HepG2 (cell line): Measurements from ENCODE around the gene NHERF2. TPM values are rescaled to one million over a fixed set of nuclear protein-coding genes. Genes with fewer than 3 reads are reported as not detected.

ENCODE experiments used
- KAT2B ChIP-seq: fragments of 150-350 bp; IDR thresholded peaks from 2 replicates; pipeline ENCODE4 v1.6.1; 2014; ENCODE audit warnings: low read depth, low read length, borderline replicate concordance
- MTA3 ChIP-seq: sonication (generic); formaldehyde crosslinking; IDR thresholded peaks from 2 replicates; pipeline ENCODE4 v1.4.0; 2020; ENCODE audit warnings: missing genetic modification reagents
- NFATC3 ChIP-seq: sonication (generic); formaldehyde crosslinking; IDR thresholded peaks from 2 replicates; pipeline ENCODE4 v1.5.1; 2020; ENCODE audit warnings: mild to moderate bottlenecking, missing genetic modification reagents
- SRY ChIP-seq: sonication (generic); formaldehyde crosslinking; IDR thresholded peaks from 2 replicates; pipeline ENCODE4 v1.8.0; 2022; ENCODE audit warnings: mild to moderate bottlenecking, missing genetic modification reagents
- ZKSCAN8 ChIP-seq: IDR thresholded peaks from 2 replicates; pipeline ENCODE4 v1.6.1; 2016; ENCODE audit warnings: borderline replicate concordance, missing genetic modification reagents, missing compliant biosample characterization
- ZNF501 ChIP-seq: sonication (generic); formaldehyde crosslinking; IDR thresholded peaks from 2 replicates; pipeline ENCODE4 v1.5.1; 2020; ENCODE audit warnings: mild to moderate bottlenecking, moderate library complexity, missing genetic modification reagents
- ZNF530 ChIP-seq: sonication (generic); formaldehyde crosslinking; IDR thresholded peaks from 2 replicates; pipeline ENCODE4 v1.5.0; 2020; ENCODE audit warnings: low read depth, mild to moderate bottlenecking, missing genetic modification reagents
- ZNF883 ChIP-seq: sonication (generic); formaldehyde crosslinking; IDR thresholded peaks from 2 replicates; pipeline ENCODE4 v1.5.1; 2020; ENCODE audit warnings: mild to moderate bottlenecking, missing genetic modification reagents; ENCODE audit errors: not compliant biosample characterization
- polyA plus RNA-seq, 8 experiments: library from polyadenylated mRNA; depleted of rRNA in 3 of 8; stranded (reverse) in 7 of 8; unstranded in 1 of 8; fragments of >200 nt; fragmentation: Illumina TruSeq in 4 of 8; extraction: Trizol in 4 of 8; gene quantifications; 2 replicates each; pipeline versions ENCODE4 v1.2.1 to v1.2.3, GENCODE V29; 2011 to 2016; ENCODE audit warnings: low read depth in 4 of 8, missing spikeins in 1 of 8, mixed read lengths in 1 of 8; ENCODE audit not compliant: insufficient read depth in 1 of 8
- total RNA-seq, 5 experiments: library from RNA; depleted of rRNA; stranded (reverse); fragments of >200 nt; fragmentation: Illumina TruSeq; extraction: Trizol; gene quantifications; 2 replicates each; pipeline ENCODE4 v1.2.3, GENCODE V29; 2016; ENCODE audit warnings: low read depth in 1 of 5
- TF ChIP-seq, protein P1 (sequence below): sonication (generic); formaldehyde crosslinking; IDR thresholded peaks from one replicate; pipeline ENCODE4 v1.5.1; 2020; ENCODE audit warnings: mild to moderate bottlenecking, missing genetic modification reagents; ENCODE audit errors: not compliant biosample characterization
- TF ChIP-seq, protein P2 (sequence below): sonication (generic); formaldehyde crosslinking; IDR thresholded peaks from 2 replicates; pipeline ENCODE4 v1.4.0; 2020; ENCODE audit warnings: low read depth, mild to moderate bottlenecking, missing genetic modification reagents
- TF ChIP-seq, protein P3 (sequence below): sonication (generic); IDR thresholded peaks from 2 replicates; pipeline ENCODE4 v1.6.1; 2016; ENCODE audit warnings: low read depth, borderline replicate concordance
- TF ChIP-seq, protein P4 (sequence below): sonication (generic); formaldehyde crosslinking; IDR thresholded peaks from 2 replicates; pipeline ENCODE4 v1.4.0; 2020; ENCODE audit warnings: missing genetic modification reagents

NHERF2 gene
- total and polyA plus RNA-seq, 2 of the 13 experiments (the other 11 are each of a cell fraction or from before 2014, with no cell fraction given) = 23.7 to 39.3 TPM

DNA sequence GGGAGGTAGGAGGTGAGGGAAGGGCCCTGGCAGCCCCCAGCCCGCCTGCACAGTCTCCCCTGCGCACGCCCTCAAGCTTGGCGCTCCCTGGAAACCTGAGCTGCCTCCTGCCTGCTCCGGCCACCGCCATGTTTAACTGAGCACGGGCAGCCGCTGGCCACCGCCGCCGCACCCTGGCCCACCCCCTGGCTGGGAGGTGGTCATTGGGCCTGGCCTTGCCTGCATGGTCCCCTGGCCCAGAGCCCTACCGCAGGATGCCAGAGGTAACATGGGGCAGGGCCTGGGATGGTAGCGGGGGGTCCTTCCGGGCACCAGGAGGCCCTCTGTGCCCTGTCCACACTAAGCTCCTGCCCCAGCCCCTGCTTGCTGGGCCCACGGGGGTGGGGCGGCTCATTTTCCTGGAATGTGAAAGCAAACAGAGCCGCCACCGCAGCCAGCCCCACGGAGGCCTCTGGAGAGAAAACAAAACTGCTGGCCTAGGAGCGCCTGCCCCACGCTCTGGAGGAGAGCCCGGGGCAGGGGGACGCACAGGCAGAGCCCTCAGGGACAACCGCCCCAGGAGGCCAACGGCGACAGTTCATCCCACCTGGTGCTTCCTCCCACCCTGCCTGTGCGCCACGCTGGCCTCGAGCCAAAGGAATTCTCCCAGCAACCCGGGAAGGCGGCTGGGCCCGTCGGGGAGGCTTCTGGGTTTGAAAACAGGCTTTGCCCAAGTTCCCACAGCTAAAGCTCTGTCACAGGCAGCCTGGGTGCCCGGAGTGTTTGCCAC, 8.9 kb downstream of the NHERF2 start (continued):
- TF ChIP-seq, protein P1, sequence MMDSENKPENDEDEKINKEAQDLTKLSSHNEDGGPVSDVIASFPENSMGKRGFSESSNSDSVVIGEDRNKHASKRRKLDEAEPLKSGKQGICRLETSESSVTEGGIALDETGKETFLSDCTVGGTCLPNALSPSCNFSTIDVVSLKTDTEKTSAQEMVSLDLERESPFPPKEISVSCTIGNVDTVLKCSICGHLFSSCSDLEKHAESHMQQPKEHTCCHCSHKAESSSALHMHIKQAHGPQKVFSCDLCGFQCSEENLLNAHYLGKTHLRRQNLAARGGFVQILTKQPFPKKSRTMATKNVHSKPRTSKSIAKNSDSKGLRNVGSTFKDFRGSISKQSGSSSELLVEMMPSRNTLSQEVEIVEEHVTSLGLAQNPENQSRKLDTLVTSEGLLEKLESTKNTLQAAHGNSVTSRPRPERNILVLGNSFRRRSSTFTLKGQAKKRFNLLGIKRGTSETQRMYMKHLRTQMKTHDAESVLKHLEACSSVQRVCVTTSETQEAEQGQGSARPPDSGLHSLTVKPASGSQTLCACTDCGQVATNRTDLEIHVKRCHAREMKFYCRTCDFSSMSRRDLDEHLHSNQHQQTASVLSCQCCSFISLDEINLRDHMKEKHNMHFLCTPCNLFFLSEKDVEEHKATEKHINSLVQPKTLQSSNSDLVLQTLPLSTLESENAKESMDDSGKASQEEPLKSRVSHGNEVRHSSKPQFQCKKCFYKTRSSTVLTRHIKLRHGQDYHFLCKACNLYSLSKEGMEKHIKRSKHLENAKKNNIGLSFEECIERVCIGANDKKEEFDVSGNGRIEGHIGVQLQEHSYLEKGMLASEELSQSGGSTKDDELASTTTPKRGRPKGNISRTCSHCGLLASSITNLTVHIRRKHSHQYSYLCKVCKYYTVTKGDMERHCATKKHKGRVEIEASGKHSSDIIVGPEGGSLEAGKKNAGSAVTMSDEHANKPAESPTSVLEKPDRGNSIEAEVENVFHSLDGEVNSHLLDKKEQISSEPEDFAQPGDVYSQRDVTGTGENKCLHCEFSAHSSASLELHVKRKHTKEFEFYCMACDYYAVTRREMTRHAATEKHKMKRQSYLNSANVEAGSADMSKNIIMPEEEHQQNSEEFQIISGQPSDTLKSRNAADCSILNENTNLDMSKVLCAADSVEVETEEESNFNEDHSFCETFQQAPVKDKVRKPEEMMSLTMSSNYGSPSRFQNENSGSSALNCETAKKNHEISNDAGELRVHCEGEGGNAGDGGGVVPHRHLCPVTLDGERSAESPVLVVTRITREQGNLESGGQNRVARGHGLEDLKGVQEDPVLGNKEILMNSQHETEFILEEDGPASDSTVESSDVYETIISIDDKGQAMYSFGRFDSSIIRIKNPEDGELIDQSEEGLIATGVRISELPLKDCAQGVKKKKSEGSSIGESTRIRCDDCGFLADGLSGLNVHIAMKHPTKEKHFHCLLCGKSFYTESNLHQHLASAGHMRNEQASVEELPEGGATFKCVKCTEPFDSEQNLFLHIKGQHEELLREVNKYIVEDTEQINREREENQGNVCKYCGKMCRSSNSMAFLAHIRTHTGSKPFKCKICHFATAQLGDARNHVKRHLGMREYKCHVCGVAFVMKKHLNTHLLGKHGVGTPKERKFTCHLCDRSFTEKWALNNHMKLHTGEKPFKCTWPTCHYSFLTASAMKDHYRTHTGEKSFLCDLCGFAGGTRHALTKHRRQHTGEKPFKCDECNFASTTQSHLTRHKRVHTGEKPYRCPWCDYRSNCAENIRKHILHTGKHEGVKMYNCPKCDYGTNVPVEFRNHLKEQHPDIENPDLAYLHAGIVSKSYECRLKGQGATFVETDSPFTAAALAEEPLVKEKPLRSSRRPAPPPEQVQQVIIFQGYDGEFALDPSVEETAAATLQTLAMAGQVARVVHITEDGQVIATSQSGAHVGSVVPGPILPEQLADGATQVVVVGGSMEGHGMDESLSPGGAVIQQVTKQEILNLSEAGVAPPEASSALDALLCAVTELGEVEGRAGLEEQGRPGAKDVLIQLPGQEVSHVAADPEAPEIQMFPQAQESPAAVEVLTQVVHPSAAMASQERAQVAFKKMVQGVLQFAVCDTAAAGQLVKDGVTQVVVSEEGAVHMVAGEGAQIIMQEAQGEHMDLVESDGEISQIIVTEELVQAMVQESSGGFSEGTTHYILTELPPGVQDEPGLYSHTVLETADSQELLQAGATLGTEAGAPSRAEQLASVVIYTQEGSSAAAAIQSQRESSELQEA (CRISPR knock-in tag) = peak; percentile 60
- 0 out of 2 replicates have a peak, but pooled peaks have one; percentile 36 for TF ChIP-seq ZNF530 (CRISPR knock-in tag)
- no peak for TF ChIP-seq KAT2B
- TF ChIP-seq NFATC3 (CRISPR knock-in tag) = peak; percentile 20; the same call in 1 of the 2 replicates
- TF ChIP-seq, protein P2, sequence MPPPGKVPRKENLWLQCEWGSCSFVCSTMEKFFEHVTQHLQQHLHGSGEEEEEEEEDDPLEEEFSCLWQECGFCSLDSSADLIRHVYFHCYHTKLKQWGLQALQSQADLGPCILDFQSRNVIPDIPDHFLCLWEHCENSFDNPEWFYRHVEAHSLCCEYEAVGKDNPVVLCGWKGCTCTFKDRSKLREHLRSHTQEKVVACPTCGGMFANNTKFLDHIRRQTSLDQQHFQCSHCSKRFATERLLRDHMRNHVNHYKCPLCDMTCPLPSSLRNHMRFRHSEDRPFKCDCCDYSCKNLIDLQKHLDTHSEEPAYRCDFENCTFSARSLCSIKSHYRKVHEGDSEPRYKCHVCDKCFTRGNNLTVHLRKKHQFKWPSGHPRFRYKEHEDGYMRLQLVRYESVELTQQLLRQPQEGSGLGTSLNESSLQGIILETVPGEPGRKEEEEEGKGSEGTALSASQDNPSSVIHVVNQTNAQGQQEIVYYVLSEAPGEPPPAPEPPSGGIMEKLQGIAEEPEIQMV (CRISPR knock-in tag) = no peak
- TF ChIP-seq SRY = peak; percentile 32; the same call in 1 of the 2 replicates
- peak; percentile 85; the same call in 1 of the 2 replicates for TF ChIP-seq ZKSCAN8 (CRISPR knock-in tag)
- TF ChIP-seq, protein P3, sequence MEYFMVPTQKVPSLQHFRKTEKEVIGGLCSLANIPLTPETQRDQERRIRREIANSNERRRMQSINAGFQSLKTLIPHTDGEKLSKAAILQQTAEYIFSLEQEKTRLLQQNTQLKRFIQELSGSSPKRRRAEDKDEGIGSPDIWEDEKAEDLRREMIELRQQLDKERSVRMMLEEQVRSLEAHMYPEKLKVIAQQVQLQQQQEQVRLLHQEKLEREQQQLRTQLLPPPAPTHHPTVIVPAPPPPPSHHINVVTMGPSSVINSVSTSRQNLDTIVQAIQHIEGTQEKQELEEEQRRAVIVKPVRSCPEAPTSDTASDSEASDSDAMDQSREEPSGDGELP = peak; percentile 58; the same call in 1 of the 2 replicates
- TF ChIP-seq ZNF883 = peak; percentile 53
- peak; percentile 62 for TF ChIP-seq ZNF501 (CRISPR knock-in tag)
- TF ChIP-seq, protein P4, sequence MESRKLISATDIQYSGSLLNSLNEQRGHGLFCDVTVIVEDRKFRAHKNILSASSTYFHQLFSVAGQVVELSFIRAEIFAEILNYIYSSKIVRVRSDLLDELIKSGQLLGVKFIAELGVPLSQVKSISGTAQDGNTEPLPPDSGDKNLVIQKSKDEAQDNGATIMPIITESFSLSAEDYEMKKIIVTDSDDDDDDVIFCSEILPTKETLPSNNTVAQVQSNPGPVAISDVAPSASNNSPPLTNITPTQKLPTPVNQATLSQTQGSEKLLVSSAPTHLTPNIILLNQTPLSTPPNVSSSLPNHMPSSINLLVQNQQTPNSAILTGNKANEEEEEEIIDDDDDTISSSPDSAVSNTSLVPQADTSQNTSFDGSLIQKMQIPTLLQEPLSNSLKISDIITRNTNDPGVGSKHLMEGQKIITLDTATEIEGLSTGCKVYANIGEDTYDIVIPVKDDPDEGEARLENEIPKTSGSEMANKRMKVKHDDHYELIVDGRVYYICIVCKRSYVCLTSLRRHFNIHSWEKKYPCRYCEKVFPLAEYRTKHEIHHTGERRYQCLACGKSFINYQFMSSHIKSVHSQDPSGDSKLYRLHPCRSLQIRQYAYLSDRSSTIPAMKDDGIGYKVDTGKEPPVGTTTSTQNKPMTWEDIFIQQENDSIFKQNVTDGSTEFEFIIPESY = no peak; the same call in 1 of the 2 replicates
- TF ChIP-seq MTA3 (CRISPR knock-in tag) = no peak
